ENCODE data around the gene PPP1R9A. TPM values are rescaled to one million over a fixed set of nuclear protein-coding genes. Genes with fewer than 3 reads are reported as not detected.

The PPP1R9A gene
- total RNA-seq, 3 donors from 2014 or later = 7.5 to 34.7 (median 19.3) TPM

DNA sequence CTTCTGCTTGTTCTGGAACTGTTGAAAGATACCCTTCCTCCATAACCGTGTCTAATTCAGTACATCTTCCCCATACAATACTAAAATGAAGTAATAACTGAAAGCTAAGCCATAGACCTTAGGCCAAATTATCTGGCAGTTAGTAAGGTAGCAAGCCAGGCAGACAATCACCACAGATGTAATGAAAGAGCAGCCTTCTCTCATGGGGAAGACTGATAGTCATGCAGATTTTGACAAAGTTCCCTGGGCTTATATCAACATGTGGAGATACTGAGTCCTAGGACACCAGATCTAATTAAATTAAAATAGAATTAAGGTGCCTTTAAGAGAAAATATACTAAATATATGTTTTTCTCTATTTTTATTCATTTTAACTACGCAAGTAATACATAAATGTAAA, 355.5 kb downstream of the PPP1R9A start:
- Histone ChIP-seq H3K27ac (no peak overlapping the region), H3K4me1 (no peaks in the 10 kb centered on the region)

DNA sequence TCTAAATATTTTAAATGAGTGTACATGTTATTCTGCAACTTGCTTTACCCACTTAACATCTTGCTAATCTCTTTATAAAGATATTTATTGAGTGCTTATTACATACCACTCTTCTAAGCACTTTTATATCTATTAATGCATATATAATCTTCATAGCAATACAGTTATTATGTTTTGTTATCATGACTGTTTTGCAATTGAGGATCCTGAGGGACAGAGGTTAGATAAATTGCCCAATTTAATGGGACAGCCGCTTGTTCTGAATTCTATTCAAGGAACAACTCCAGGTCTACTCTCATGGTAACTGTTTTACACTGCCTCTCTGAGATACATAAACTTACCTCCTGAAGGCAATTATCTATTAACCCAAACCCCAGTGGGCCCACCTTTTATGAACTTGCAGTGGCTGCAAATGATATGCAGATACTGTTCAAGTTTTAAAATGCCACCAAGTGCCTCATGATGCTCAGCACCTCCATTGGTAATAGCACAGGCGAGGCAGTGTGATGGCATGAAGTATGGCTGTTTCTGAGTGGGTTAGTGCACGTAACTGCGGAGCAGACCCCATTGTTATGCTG, 356.5 kb downstream of the PPP1R9A start:
- Histone ChIP-seq H3K4me3 (no peak overlapping the region), H3K4me1 (no peaks in the 10 kb centered on the region), H3K9me3 (no peaks in the 10 kb centered on the region), H3K27me3 (no peaks in the 10 kb centered on the region), H3K27ac (no peak overlapping the region), H3K36me3 (no peaks in the 10 kb centered on the region)
- intact Hi-C loops (cut with DNase I; ENCODE audit: low total_unique reads) = no loop called here
- DNase-seq (ENCODE audit: low spot score in 2 of 2) = no peak
- no peak for TF ChIP-seq POLR2A (IDR thresholded peaks at IDR 0.05)

More for the DNA sequence above, 355.5 kb downstream of the PPP1R9A start:
- Histone ChIP-seq H3K4me3 (no peak overlapping the region), H3K27me3 (no peaks in the 10 kb centered on the region), H3K9me3 (no peaks in the 10 kb centered on the region), H3K36me3 (no peaks in the 10 kb centered on the region)
- intact Hi-C loops (cut with DNase I; ENCODE audit: low total_unique reads) = no loop called here
- TF ChIP-seq POLR2A (IDR thresholded peaks at IDR 0.05) = no peak
- no peak for TF ChIP-seq POLR2AphosphoS5 (IDR thresholded peaks at IDR 0.05)
- TF ChIP-seq, protein P1, sequence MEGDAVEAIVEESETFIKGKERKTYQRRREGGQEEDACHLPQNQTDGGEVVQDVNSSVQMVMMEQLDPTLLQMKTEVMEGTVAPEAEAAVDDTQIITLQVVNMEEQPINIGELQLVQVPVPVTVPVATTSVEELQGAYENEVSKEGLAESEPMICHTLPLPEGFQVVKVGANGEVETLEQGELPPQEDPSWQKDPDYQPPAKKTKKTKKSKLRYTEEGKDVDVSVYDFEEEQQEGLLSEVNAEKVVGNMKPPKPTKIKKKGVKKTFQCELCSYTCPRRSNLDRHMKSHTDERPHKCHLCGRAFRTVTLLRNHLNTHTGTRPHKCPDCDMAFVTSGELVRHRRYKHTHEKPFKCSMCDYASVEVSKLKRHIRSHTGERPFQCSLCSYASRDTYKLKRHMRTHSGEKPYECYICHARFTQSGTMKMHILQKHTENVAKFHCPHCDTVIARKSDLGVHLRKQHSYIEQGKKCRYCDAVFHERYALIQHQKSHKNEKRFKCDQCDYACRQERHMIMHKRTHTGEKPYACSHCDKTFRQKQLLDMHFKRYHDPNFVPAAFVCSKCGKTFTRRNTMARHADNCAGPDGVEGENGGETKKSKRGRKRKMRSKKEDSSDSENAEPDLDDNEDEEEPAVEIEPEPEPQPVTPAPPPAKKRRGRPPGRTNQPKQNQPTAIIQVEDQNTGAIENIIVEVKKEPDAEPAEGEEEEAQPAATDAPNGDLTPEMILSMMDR (IDR thresholded peaks at IDR 0.05) = no peak
- DNase-seq (ENCODE audit: low spot score in 2 of 2) = no peak

DNA sequence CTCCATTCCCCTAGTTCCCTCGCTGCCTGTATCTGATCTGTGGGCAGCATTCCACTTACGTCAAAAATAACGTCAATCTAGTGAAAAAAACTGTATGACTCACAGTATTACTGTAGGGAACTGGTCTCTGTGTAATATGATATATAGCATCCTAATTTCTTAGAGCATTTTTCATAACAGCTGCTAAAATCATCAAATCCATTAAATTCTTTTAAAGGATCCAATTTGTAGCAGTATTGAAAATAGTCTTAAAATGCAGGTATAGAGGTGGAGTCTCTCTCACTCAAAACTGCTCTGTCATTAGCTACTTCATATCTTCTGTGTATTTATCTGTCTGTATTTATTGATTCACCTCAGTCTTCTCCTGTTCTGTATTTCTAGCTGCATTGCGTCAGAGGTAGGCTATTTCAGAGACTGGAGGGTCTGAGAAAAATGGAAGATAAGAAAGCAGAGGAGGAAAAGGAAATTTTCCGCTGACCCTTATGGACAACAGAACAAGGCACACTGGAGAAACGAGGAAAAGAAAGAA, 357.0 kb downstream of the PPP1R9A start:
- Histone ChIP-seq H3K4me1 (no peaks in the 10 kb centered on the region), H3K36me3 (no peaks in the 10 kb centered on the region), H3K27me3 (no peaks in the 10 kb centered on the region), H3K4me3 (no peak overlapping the region), H3K27ac (no peak overlapping the region), H3K9me3 (no peaks in the 10 kb centered on the region)
- intact Hi-C loops (cut with DNase I; ENCODE audit: low total_unique reads) = no loop called here
- TF ChIP-seq POLR2A (IDR thresholded peaks at IDR 0.05) (no peak), POLR2AphosphoS5 (IDR thresholded peaks at IDR 0.05) (no peak)
- TF ChIP-seq, protein P1 (IDR thresholded peaks at IDR 0.05) = no peak
- DNase-seq (ENCODE audit: low spot score in 2 of 2) = no peak

DNA sequence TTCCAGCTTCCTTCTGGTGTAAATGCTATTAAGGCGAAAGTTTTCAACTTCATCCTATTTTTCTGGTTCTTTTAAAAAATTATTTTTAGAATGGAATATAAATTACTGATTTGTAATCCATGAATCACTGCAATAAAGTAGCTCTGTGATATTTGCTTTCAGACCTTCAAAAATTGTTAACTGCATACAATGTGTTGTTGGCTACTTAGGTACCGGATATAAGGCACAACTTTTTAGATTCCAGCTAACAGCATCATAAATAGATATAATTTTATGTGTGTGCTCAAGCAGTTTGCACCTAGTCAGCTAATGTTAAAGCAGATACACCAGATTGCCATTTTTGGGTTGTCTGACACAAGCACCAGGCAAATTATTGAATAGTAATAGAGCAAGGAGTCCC, 358.2 kb downstream of the PPP1R9A start:
- TF ChIP-seq POLR2AphosphoS5 (IDR thresholded peaks at IDR 0.05) (no peak), POLR2A (IDR thresholded peaks at IDR 0.05) (no peak)
- TF ChIP-seq, protein P1 (IDR thresholded peaks at IDR 0.05) = no peak
- Histone ChIP-seq H3K27me3 (no peaks in the 10 kb centered on the region), H3K36me3 (no peaks in the 10 kb centered on the region), H3K9me3 (no peaks in the 10 kb centered on the region), H3K4me3 (no peak overlapping the region), H3K4me1 (no peaks in the 10 kb centered on the region), H3K27ac (no peak overlapping the region)
- intact Hi-C loops (cut with DNase I; ENCODE audit: low total_unique reads) = no loop called here
- DNase-seq (ENCODE audit: low spot score in 2 of 2) = no peak

DNA sequence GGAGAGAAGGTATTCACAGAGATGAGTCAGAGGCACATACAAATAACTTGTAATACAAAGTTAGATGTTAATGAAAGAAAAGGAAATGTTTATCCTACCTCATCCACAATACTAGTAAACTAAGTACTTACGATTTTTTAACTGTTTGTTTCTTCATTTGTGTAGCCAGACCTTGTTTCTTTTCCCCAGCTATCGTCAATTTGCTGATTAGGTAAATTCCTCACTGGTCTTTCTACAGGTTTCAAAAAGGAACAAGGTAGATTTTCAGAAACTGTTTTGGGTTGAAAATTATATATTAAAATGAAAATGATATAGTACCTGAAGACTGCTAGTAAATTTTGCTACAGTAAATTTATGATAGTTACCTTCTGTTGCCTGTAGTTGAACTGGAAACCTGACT, 360.4 kb downstream of the PPP1R9A start:
- H3K27ac ChIP-seq = no peak overlapping the region
- TF ChIP-seq POLR2AphosphoS5 (IDR thresholded peaks at IDR 0.05) (no peak), POLR2A (IDR thresholded peaks at IDR 0.05) (no peak)
- TF ChIP-seq, protein P1 (IDR thresholded peaks at IDR 0.05) = no peak
- no peak overlapping the region for H3K4me3 ChIP-seq
- H3K9me3 ChIP-seq = no peaks in the 10 kb centered on the region
- no peaks in the 10 kb centered on the region for H3K4me1 ChIP-seq
- H3K36me3 ChIP-seq = no peaks in the 10 kb centered on the region
- intact Hi-C loops (cut with DNase I; ENCODE audit: low total_unique reads) = no loop called here
- no peak for DNase-seq (ENCODE audit: low spot score in 2 of 2)
- H3K27me3 ChIP-seq = no peaks in the 10 kb centered on the region
